H1 (cell line): Measurements from ENCODE around the gene HNRNPAB. TPM values are rescaled to one million over a fixed set of nuclear protein-coding genes. Genes with fewer than 3 reads are reported as not detected.
A peak's percentile ranks its signal among the peaks of the same experiment; 100 is the strongest.

Experiments used
- CTCF ChIA-PET: fragments of 300-600 bp; sonication (Branson Sonifier 250); formaldehyde crosslinking; loops from one replicate; lab custom pipeline; 2021; ENCODE audit not compliant: partially characterized antibody; lab: Charles Lee
- POLR2A ChIA-PET: fragments of 300-600 bp; sonication (Branson Sonifier 250); formaldehyde crosslinking; loops from one replicate; lab custom pipeline; 2021; ENCODE audit warnings: inconsistent platforms; ENCODE audit not compliant: partially characterized antibody; lab: Charles Lee
- DNase-seq, 2 experiments: peaks; one replicate each; pipeline versions ENCODE4 v3.0.0 to v3.0.0-alpha.2; 2010 to 2022; ENCODE audit warnings: low spot score in 2 of 2, low read depth in 1 of 2, mixed read lengths in 1 of 2
- FAIRE-seq: peaks from 2 replicates; lab custom pipeline; 2011; peaks lifted over from hg19 to GRCh38; lab: Jason Lieb, UNC
- H2AFZ ChIP-seq: 2 replicates; pipeline ENCODE4 v1.8.1; 2012; ENCODE audit warnings: low read length, inconsistent platforms
- H2AK5ac ChIP-seq: 2 replicates; pipeline ENCODE4 v1.6.1; 2013; ENCODE audit warnings: low read depth, low read length
- H2BK120ac ChIP-seq: replicated peaks from 2 replicates; pipeline ENCODE3; 2013; ENCODE audit warnings: low read depth, low read length, inconsistent platforms
- H2BK12ac ChIP-seq: 2 replicates; pipeline ENCODE4 v1.6.1; 2013; ENCODE audit warnings: low read depth, low read length
- H2BK15ac ChIP-seq: 2 replicates; pipeline ENCODE4 v1.6.1; 2013; ENCODE audit warnings: low read length
- H2BK20ac ChIP-seq: 2 replicates; pipeline ENCODE4 v1.6.1; 2013; ENCODE audit warnings: low read length
- H2BK5ac ChIP-seq: 2 replicates; pipeline ENCODE4 v1.6.1; 2013; ENCODE audit warnings: low read depth, low read length
- H3K14ac ChIP-seq: 2 replicates; pipeline ENCODE4 v1.6.1; 2013; ENCODE audit warnings: inconsistent platforms; ENCODE audit not compliant: insufficient read length
- H3K18ac ChIP-seq: 2 replicates; pipeline ENCODE4 v1.6.1; 2013; ENCODE audit warnings: low read length; ENCODE audit errors: extremely low read depth
- H3K23ac ChIP-seq: 2 replicates; pipeline ENCODE4 v1.6.1; 2013; ENCODE audit warnings: inconsistent platforms; ENCODE audit not compliant: insufficient read length
- H3K23me2 ChIP-seq: 2 replicates; pipeline ENCODE4 v1.6.1; 2013; ENCODE audit warnings: low read depth, low read length
- H3K27ac ChIP-seq: 2 replicates; pipeline ENCODE4 v1.6.1; 2011; ENCODE audit warnings: low read depth, low read length, inconsistent platforms
- H3K27me3 ChIP-seq, 4 experiments: replicated peaks in 1 of 4; 1 replicate in 1 of 4; 2 replicates in 3 of 4; pipeline versions ENCODE4 v1.6.1 to v1.8.1; 2011 to 2013; ENCODE audit warnings: low read length in 3 of 4, mild to moderate bottlenecking in 3 of 4, inconsistent platforms in 2 of 4, mixed read lengths in 2 of 4, moderate library complexity in 1 of 4; ENCODE audit not compliant: control insufficient read depth in 3 of 4, insufficient read depth in 3 of 4; ENCODE audit errors: extremely low read depth in 1 of 4
- H3K36me3 ChIP-seq, 4 experiments: 2 replicates each; pipeline versions ENCODE4 v1.6.1 to v1.8.1; 2011 to 2013; ENCODE audit warnings: mild to moderate bottlenecking in 4 of 4, low read length in 3 of 4, moderate library complexity in 2 of 4, control low read depth in 1 of 4, inconsistent platforms in 1 of 4; ENCODE audit not compliant: insufficient read depth in 4 of 4, control insufficient read depth in 2 of 4
- H3K4ac ChIP-seq: replicated peaks from 2 replicates; pipeline ENCODE3; 2013; ENCODE audit warnings: low read length, low read depth, mixed read lengths, inconsistent platforms; ENCODE audit not compliant: insufficient read length
- H3K4me1 ChIP-seq, 4 experiments: replicated peaks in 1 of 4; 1 replicate in 1 of 4; 2 replicates in 3 of 4; pipeline versions ENCODE4 v1.6.1 to v1.8.1; 2011 to 2013; ENCODE audit warnings: low read length in 3 of 4, inconsistent platforms in 2 of 4, mixed read lengths in 1 of 4; ENCODE audit not compliant: insufficient read depth in 4 of 4, control insufficient read depth in 3 of 4
- H3K4me2 ChIP-seq, 2 experiments: 2 replicates each; pipeline versions ENCODE4 v1.6.1 to v1.8.1; 2011 to 2013; ENCODE audit warnings: low read depth in 2 of 2, low read length in 2 of 2, control low read depth in 1 of 2, inconsistent platforms in 1 of 2, mild to moderate bottlenecking in 1 of 2; ENCODE audit not compliant: insufficient read depth in 1 of 2
- H3K4me3 ChIP-seq, 4 experiments: fragments of 200-600, 300-600 bp in 1 of 4; sonication (generic), shearing (Covaris generic), sonication (Bioruptor Twin) in 1 of 4; 2 replicates each; pipeline versions ENCODE4 v1.5.1 to v1.8.1; 2011 to 2016; ENCODE audit warnings: low read length in 4 of 4, low read depth in 3 of 4, control low read depth in 2 of 4, inconsistent platforms in 2 of 4, mild to moderate bottlenecking in 2 of 4, mixed read lengths in 1 of 4, moderate library complexity in 1 of 4; ENCODE audit not compliant: insufficient read depth in 2 of 4; ENCODE audit errors: extremely low read depth in 1 of 4
- H3K56ac ChIP-seq: replicated peaks from 2 replicates; pipeline ENCODE3; 2013; ENCODE audit warnings: low read depth, mild to moderate bottlenecking, mixed read lengths, low read length, inconsistent platforms; ENCODE audit not compliant: insufficient read length
- H3K79me1 ChIP-seq: 2 replicates; pipeline ENCODE4 v1.6.1; 2013; ENCODE audit warnings: low read depth, low read length, control low read depth
- H3K79me2 ChIP-seq, 2 experiments: 2 replicates each; pipeline versions ENCODE4 v1.6.1 to v1.8.1; 2012 to 2013; ENCODE audit warnings: low read length in 2 of 2, mild to moderate bottlenecking in 2 of 2, inconsistent platforms in 1 of 2; ENCODE audit not compliant: insufficient read depth in 2 of 2, control insufficient read depth in 1 of 2
- H3K9ac ChIP-seq, 4 experiments: replicated peaks in 1 of 4; 1 replicate in 1 of 4; 2 replicates in 3 of 4; pipeline versions ENCODE4 v1.6.1 to v1.8.1; 2011 to 2013; ENCODE audit warnings: low read depth in 3 of 4, low read length in 3 of 4, control low read depth in 2 of 4, mild to moderate bottlenecking in 2 of 4, moderate library complexity in 2 of 4, inconsistent platforms in 1 of 4; ENCODE audit errors: extremely low read depth in 1 of 4
- H3K9me3 ChIP-seq, 2 experiments: 2 replicates each; pipeline versions ENCODE4 v1.6.1 to v1.8.1; 2012 to 2013; ENCODE audit warnings: mild to moderate bottlenecking in 2 of 2, moderate library complexity in 2 of 2, control low read depth in 1 of 2, inconsistent platforms in 1 of 2, low read depth in 1 of 2, low read length in 1 of 2, mixed read lengths in 1 of 2; ENCODE audit not compliant: insufficient read depth in 2 of 2
- H4K20me1 ChIP-seq, 2 experiments: replicated peaks in 1 of 2; 2 replicates each; pipeline versions ENCODE3 to v1.8.1; 2011 to 2013; ENCODE audit warnings: inconsistent platforms in 2 of 2, low read length in 2 of 2, mild to moderate bottlenecking in 1 of 2; ENCODE audit not compliant: insufficient read depth in 2 of 2, control insufficient read depth in 1 of 2
- H4K5ac ChIP-seq: 2 replicates; pipeline ENCODE4 v1.6.1; 2013; ENCODE audit warnings: low read length, low read depth, mixed read lengths, inconsistent platforms; ENCODE audit not compliant: insufficient read length
- H4K8ac ChIP-seq: 2 replicates; pipeline ENCODE4 v1.8.0; 2013; ENCODE audit warnings: mild to moderate bottlenecking, moderate library complexity, low read length, inconsistent platforms; ENCODE audit not compliant: insufficient read depth; ENCODE audit errors: extremely low read depth
- H4K91ac ChIP-seq: replicated peaks from 2 replicates; pipeline ENCODE3; 2013; ENCODE audit warnings: low read length, mixed read lengths, inconsistent platforms; ENCODE audit not compliant: insufficient read length
- ASH2L ChIP-seq: fragments of 200-600, 300-600 bp; sonication (generic); IDR thresholded peaks from one replicate; pipeline ENCODE4 v1.7.1; 2017; ENCODE audit warnings: low read length
- ATF2 ChIP-seq: IDR thresholded peaks from 2 replicates; pipeline ENCODE4 v1.6.1; 2012; ENCODE audit warnings: low read length, inconsistent platforms
- BACH1 ChIP-seq: IDR thresholded peaks from 2 replicates; pipeline ENCODE4 v1.6.1; 2012; ENCODE audit warnings: low read length, improper control_type of control experiment
- E2F6 ChIP-seq: IDR thresholded peaks from 2 replicates; pipeline ENCODE4 v1.6.1; 2012; ENCODE audit warnings: inconsistent platforms
- RXRA ChIP-seq: IDR thresholded peaks from 2 replicates; pipeline ENCODE4 v1.6.1; 2011; ENCODE audit warnings: low read depth, mild to moderate bottlenecking, low read length, moderate library complexity; ENCODE audit not compliant: insufficient read depth
- SAP30 ChIP-seq: fragments of 300-600 bp; sonication (generic); IDR thresholded peaks from 2 replicates; pipeline ENCODE4 v1.7.1; 2012; ENCODE audit warnings: low read length, moderate library complexity, mild to moderate bottlenecking, inconsistent platforms; ENCODE audit not compliant: insufficient read depth, insufficient replicate concordance
- SP1 ChIP-seq: IDR thresholded peaks from 2 replicates; pipeline ENCODE4 v1.6.1; 2011; ENCODE audit warnings: low read depth, low read length
- SP4 ChIP-seq: IDR thresholded peaks from 2 replicates; pipeline ENCODE4 v1.6.1; 2012; ENCODE audit warnings: low read length, inconsistent platforms
- ZNF274 ChIP-seq: IDR thresholded peaks from 2 replicates; pipeline ENCODE4 v1.7.0; 2012; ENCODE audit warnings: low read length, borderline replicate concordance; ENCODE audit errors: extremely low read depth
- WGBS, 2 experiments: shearing (Covaris generic) in 1 of 2; methylation state at CpG; one replicate each; pipeline versions ENCODE4 v1.1.6 to v1.1.7; 2013 to 2015; ENCODE audit warnings: low lambda C conversion rate in 2 of 2, mixed read lengths in 2 of 2, inconsistent platforms in 1 of 2, low coverage in 1 of 2, missing lambda C conversion rate in 1 of 2; ENCODE audit not compliant: insufficient replicate concordance in 2 of 2, insufficient coverage in 1 of 2, insufficient read length in 1 of 2; ENCODE audit errors: extremely low coverage in 1 of 2, missing lambda C conversion rate in 1 of 2; 5-methylcytosine and 5-hydroxymethylcytosine counted together
- polyA plus RNA-seq, 7 experiments: library from polyadenylated mRNA; depleted of rRNA in 3 of 7; stranded (reverse) in 5 of 7; unstranded in 2 of 7; fragments of >200 nt in 5 of 7; fragments of 200-250 nt in 2 of 7; gene quantifications; 1 replicate in 5 of 7; 2 replicates in 1 of 7; 4 replicates in 1 of 7; pipeline versions ENCODE4 v1.2.1 to v1.2.3, GENCODE V29; 2011 to 2013; ENCODE audit warnings: missing spikeins in 2 of 7, mixed read lengths in 2 of 7
- total RNA-seq: library from RNA; stranded (reverse); fragmentation: NEBNext Ultra II Directional; extraction: Animal tissue kit (Norgen Biotek cat#: 25700); gene quantifications from 2 replicates; pipeline ENCODE4 v1.2.1, GENCODE V29; 2021

HNRNPAB gene
- total and polyA plus RNA-seq, 2 of the 8 experiments (the other 6 are each of a cell fraction or from before 2014, with no cell fraction given): 373 to 563 TPM

GRCh38 chr5:178259623-178260536, 55.5 kb downstream of the HNRNPAB start:
- H3K9ac ChIP-seq: no peak overlapping the region
- H2BK5ac ChIP-seq: no peak overlapping the region
- DNase-seq: no peak
- H3K27me3 ChIP-seq: no peaks in the 10 kb centered on the region; a peak in 1 of 7 replicates
- H3K23ac ChIP-seq: no peak overlapping the region
- H3K4me2 ChIP-seq: no peak overlapping the region
- no peak for FAIRE-seq
- H4K8ac ChIP-seq: 0 out of 2 replicates have a peak overlapping the region, but pooled peaks have one; percentile 11
- H3K9me3 ChIP-seq: no peaks in the 10 kb centered on the region
- no peak overlapping the region for H4K5ac ChIP-seq
- TF ChIP-seq E2F6: no peak
- no peak for TF ChIP-seq ZNF274
- TF ChIP-seq SAP30: no peak
- TF ChIP-seq RXRA: no peak
- no peak for TF ChIP-seq BACH1
- TF ChIP-seq ATF2: no peak
- TF ChIP-seq ASH2L: no peak
- TF ChIP-seq SP4: no peak
- no peak for TF ChIP-seq SP1
- no peak overlapping the region for H2AK5ac ChIP-seq
- WGBS, 2 experiments: 94% methylated on average over 20 of the region's 21 CpGs; no CpG with 5 or more reads in 1 of the 2 experiments
- no peak overlapping the region for H2AFZ ChIP-seq
- H3K36me3 ChIP-seq: no peaks in the 10 kb centered on the region
- H3K4me1 ChIP-seq: peaks cover 0 to 3% (median under 1%) of the 10 kb centered on the region in 4 experiments; a peak in 3 of 7 replicates
- H3K4me3 ChIP-seq: no peak overlapping the region
- H4K20me1 ChIP-seq: no peaks in the 10 kb centered on the region
- no peak overlapping the region for H3K18ac ChIP-seq
- no peaks in the 10 kb centered on the region for H3K23me2 ChIP-seq
- H4K91ac ChIP-seq: no peak overlapping the region
- H3K14ac ChIP-seq: no peak overlapping the region
- no peak overlapping the region for H3K4ac ChIP-seq
- H2BK15ac ChIP-seq: no peak overlapping the region
- no peak overlapping the region for H3K27ac ChIP-seq
- H3K79me1 ChIP-seq: no peaks in the 10 kb centered on the region
- no peak overlapping the region for H2BK12ac ChIP-seq
- no peaks in the 10 kb centered on the region for H3K79me2 ChIP-seq
- no peak overlapping the region for H3K56ac ChIP-seq
- no peak overlapping the region for H2BK120ac ChIP-seq
- ChIA-PET CTCF (interaction anchor here (0.7 to 1.9 kb wide), 4 partner anchors 20 to 1202 kb away, joined by 3 to 7 read pairs (median 4); no protein-coding TSS in a partner anchor), POLR2A (no interaction called here)
- no peak overlapping the region for H2BK20ac ChIP-seq
